ENCODE results near the gene ASIC4.

- TF ChIP-seq CTCF (IDR thresholded peaks at IDR 0.05), result no peak
- no peak for TF ChIP-seq POLR2A (IDR thresholded peaks at IDR 0.05)
Observed at GRCh38 chr2:219470429-219470828, 43.9 kb upstream of the ASIC4 start.

Data from body of pancreas (tissue), 4 donors.